Astrocyte (in vitro differentiated cells and primary cell): ENCODE measurements around the gene LYG2.

Experiments
- EZH2 ChIP-seq: IDR thresholded peaks from 2 replicates; pipeline ENCODE4 v1.6.1; 2012; ENCODE audit warnings: mild to moderate bottlenecking, low read length, inconsistent platforms; ENCODE audit not compliant: insufficient read depth
- TF ChIP-seq, protein P1 (sequence below): IDR thresholded peaks from 2 replicates; pipeline ENCODE4 v1.5.1; 2011; ENCODE audit warnings: low read depth, mild to moderate bottlenecking, inconsistent platforms, low read length, moderate library complexity; ENCODE audit not compliant: insufficient read depth

DNA sequence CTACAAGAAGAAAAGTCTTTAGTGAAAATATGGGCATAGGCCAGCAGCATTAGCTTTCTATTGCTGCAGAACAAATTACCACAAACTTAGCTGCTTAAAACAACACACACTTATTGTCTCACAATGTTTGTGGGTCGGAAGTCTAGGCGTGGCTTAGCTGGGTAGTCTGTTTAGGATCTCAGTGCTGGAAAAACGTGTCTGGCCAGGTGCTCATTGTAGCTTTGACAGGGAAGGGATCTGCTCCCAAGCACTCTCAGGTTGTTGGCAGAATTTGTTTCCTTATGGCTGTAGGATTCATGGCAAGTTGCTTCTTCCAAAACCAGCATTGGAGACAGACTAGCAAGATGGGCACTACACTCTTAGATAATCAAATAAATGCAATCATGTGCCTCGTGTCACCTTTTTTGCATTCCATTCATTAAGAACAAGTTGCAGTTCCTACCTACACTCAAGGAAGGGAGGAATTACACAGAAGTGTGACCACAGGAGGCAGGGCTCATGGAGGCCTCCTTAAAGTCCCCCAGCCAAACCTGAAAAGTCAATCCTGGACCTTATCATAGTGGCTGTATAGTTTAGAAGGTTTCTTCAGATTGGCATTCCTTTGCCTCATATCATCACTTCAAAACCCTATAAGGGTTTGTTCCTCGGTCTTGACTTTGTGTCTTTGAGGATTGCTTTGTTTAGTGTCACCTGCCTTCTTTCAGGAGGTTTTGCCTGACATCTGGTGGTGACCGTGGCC lies 57.2 kb downstream of the LYG2 start:
- TF ChIP-seq, protein P1, sequence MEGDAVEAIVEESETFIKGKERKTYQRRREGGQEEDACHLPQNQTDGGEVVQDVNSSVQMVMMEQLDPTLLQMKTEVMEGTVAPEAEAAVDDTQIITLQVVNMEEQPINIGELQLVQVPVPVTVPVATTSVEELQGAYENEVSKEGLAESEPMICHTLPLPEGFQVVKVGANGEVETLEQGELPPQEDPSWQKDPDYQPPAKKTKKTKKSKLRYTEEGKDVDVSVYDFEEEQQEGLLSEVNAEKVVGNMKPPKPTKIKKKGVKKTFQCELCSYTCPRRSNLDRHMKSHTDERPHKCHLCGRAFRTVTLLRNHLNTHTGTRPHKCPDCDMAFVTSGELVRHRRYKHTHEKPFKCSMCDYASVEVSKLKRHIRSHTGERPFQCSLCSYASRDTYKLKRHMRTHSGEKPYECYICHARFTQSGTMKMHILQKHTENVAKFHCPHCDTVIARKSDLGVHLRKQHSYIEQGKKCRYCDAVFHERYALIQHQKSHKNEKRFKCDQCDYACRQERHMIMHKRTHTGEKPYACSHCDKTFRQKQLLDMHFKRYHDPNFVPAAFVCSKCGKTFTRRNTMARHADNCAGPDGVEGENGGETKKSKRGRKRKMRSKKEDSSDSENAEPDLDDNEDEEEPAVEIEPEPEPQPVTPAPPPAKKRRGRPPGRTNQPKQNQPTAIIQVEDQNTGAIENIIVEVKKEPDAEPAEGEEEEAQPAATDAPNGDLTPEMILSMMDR, result no peak
- TF ChIP-seq EZH2, result no peak
